Heart left ventricle (tissue), 16 donors: Measurements from ENCODE around the gene ISL2. TPM values are rescaled to one million over a fixed set of nuclear protein-coding genes. Genes with fewer than 3 reads are reported as not detected.

Experiments used
- ATAC-seq, 4 donors: fragments of 200-7000 bp; cut with Tn5 transposase; one replicate each; pipeline ENCODE4 v1.9.1; 2020 to 2022; ENCODE audit warnings: moderate library complexity in 4 of 4, mild to moderate bottlenecking in 3 of 4, moderate number of reproducible peaks in 1 of 4
- DNase-seq, 5 donors: peaks; one replicate each; pipeline ENCODE4 v3.0.0-alpha.2; 2020
- H3K27ac ChIP-seq, 12 donors: fragments of 200-600 bp; sonication (generic) in 4 of 12; one replicate each; pipeline versions ENCODE4 v1.5.0 to v1.8.0; 2016 to 2022; ENCODE audit warnings: mild to moderate bottlenecking in 2 of 12
- H3K27me3 ChIP-seq, 9 donors: fragments of 200-600 bp; sonication (generic) in 2 of 9; one replicate each; pipeline versions ENCODE4 v1.5.1 to v1.8.0; 2016 to 2022; ENCODE audit warnings: mild to moderate bottlenecking in 3 of 9
- H3K36me3 ChIP-seq, 9 donors: fragments of 200-600 bp; sonication (generic) in 2 of 9; one replicate each; pipeline versions ENCODE4 v1.5.0 to v1.8.0; 2018 to 2022; ENCODE audit warnings: mild to moderate bottlenecking in 2 of 9
- H3K4me1 ChIP-seq, 12 donors: fragments of 200-600 bp; sonication (generic) in 4 of 12; one replicate each; pipeline versions ENCODE4 v1.5.0 to v1.8.0; 2016 to 2022; ENCODE audit warnings: mild to moderate bottlenecking in 3 of 12
- H3K4me3 ChIP-seq, 12 donors: fragments of 200-600 bp; sonication (generic) in 4 of 12; one replicate each; pipeline versions ENCODE4 v1.5.0 to v1.8.0; 2017 to 2022; ENCODE audit warnings: mild to moderate bottlenecking in 9 of 12, moderate library complexity in 4 of 12
- H3K9me3 ChIP-seq, 12 donors: fragments of 200-600 bp; sonication (generic) in 4 of 12; one replicate each; pipeline versions ENCODE4 v1.5.0 to v1.8.0; 2016 to 2022; ENCODE audit warnings: mild to moderate bottlenecking in 1 of 12
- CTCF ChIP-seq, 12 donors: fragments of 200-600 bp; sonication (generic) in 4 of 12; IDR thresholded peaks; one replicate each; pipeline versions ENCODE4 v1.5.0 to v1.8.0; 2018 to 2022; ENCODE audit warnings: antibody characterized with exemption in 12 of 12, mild to moderate bottlenecking in 5 of 12
- POLR2A ChIP-seq, 2 donors: fragments of 450-650 bp; IDR thresholded peaks; one replicate each; pipeline ENCODE4 v1.6.1; 2017; ENCODE audit warnings: antibody characterized with exemption in 2 of 2, mild to moderate bottlenecking in 2 of 2, moderate library complexity in 2 of 2
- WGBS, 4 donors: extraction: QIAGEN DNeasy Blood & Tissue Kit in 2 of 4; methylation state at CpG; one replicate each; pipeline versions ENCODE4 v1.1.5 to v1.1.7; 2013 to 2018; 5-methylcytosine and 5-hydroxymethylcytosine counted together
- intact Hi-C, 10 donors: fragments of 100-400 bp; cut with DNase I; formaldehyde crosslinking; loops; one replicate each; pipeline versions ENCODE4 v1.11.1 to v1.14.2; 2022
- polyA plus RNA-seq, 2 donors: library from polyadenylated mRNA; stranded (reverse); fragments of 200-250 nt; gene quantifications; one replicate each; pipeline ENCODE4 v1.2.3, GENCODE V29; 2013
- total RNA-seq, 9 donors: library from RNA; depleted of rRNA in 2 of 9; stranded (reverse); fragments of >200 nt in 2 of 9; fragmentation: NEBNext Ultra II Directional in 3 of 9; extraction: Animal tissue kit (Norgen Biotek cat#: 25700) in 3 of 9; gene quantifications; one replicate each; pipeline versions ENCODE4 v1.1.0 to v1.2.4, GENCODE V29; 2016 to 2023
- donor health status: ischemic (EF 13 %, LVEDD 7.1; RV severe dilation, severe dysfunction).
- donor health status: healthy with polysubstance abuse.
- donor health status: DM: no; HTN: yes; CAD: no.
- donor health status: DM: no; HTN: no; CAD: no.
- donor health status: ischemic (EF 25% LVEDD 6.9; RV normal size, moderate dysfunction).
- donor health status: ischemic (EF 25% LVEDD 5.7; RV mildly dilated, moderate dysfunction).
- donor health status: healthy.
- donor health status: DM: yes; HTN: yes; CAD: no.
- donor health status: ischemic (EF 35%, LVEDD 5.7; RV mildly dilated, moderate dysfunction).
- donor health status: nonischemic (EF 11% LVEDD 7.7; RV severe dilation, severe dysfunction).
- donor health status: DM: yes; HTN: yes; CAD: no.
- donor health status: PGD.
- donor health status: ischemic (EF 29% LVEDD 5.4; RV normal size, mild dysfunction).
- donor health status: nonischemic (EF 23%, LVEDD 6.1; RV moderate dilation, normal function).

Gene ISL2
- total and polyA plus RNA-seq, 11 donors, result not detected

- ATAC-seq (peak; percentile 62 to 83 (median 73)), DNase-seq (peak in 4 of 5 donors; percentile 40 to 63 (median 50))
- intact Hi-C loops, result loop anchor here (2.0 to 10.0 kb wide), 7 partner anchors 93 to 143 kb away; no protein-coding TSS in a partner anchor
- H3K4me3 ChIP-seq, result no peak overlapping the region
- H3K27ac ChIP-seq, result no peak overlapping the region
- no peak for TF ChIP-seq POLR2A (IDR thresholded peaks at IDR 0.05)
- TF ChIP-seq CTCF (IDR thresholded peaks at IDR 0.05), result peak; percentile 41 to 72 (median 58)
- H3K4me1 ChIP-seq, result peaks cover 0 to 7% (median 4%) of the 10 kb centered on the region in 12 donors
- H3K36me3 ChIP-seq, result no peaks in the 10 kb centered on the region
- 59 to 74% (median 64%) methylated on average over 7 of the region's 7 CpGs for WGBS, 4 donors
- H3K9me3 ChIP-seq, result no peaks in the 10 kb centered on the region
- H3K27me3 ChIP-seq, result peaks cover 7 to 42% (median 25%) of the 10 kb centered on the region in 9 donors
Observed at GRCh38 chr15:76330080-76330680, 6.4 kb upstream of the ISL2 start.

GRCh38 chr15:76332796-76333195 is 3.8 kb upstream of the ISL2 start:
- H3K27ac ChIP-seq, result no peak overlapping the region
- 77 to 100% (median 83%) methylated on average over 1 of the region's 1 CpG for WGBS, 4 donors
- intact Hi-C loops, result loop anchor here in 7 of 10 donors (5.0 to 10.0 kb wide), 5 partner anchors 95 to 145 kb away; no protein-coding TSS in a partner anchor
- no peaks in the 10 kb centered on the region for H3K36me3 ChIP-seq
- H3K4me1 ChIP-seq, result peaks cover 0 to 31% (median 16%) of the 10 kb centered on the region in 12 donors
- no peak overlapping the region for H3K4me3 ChIP-seq
- TF ChIP-seq POLR2A (IDR thresholded peaks at IDR 0.05), result no peak
- no peak for TF ChIP-seq CTCF (IDR thresholded peaks at IDR 0.05)
- peaks cover 33 to 57% (median 51%) of the 10 kb centered on the region in 9 donors for H3K27me3 ChIP-seq
- no peak for DNase-seq
- no peak for ATAC-seq
- H3K9me3 ChIP-seq, result no peaks in the 10 kb centered on the region

GRCh38 chr15:76333309-76333708 is 3.3 kb upstream of the ISL2 start:
- WGBS, 4 donors, result 83 to 100% (median 97%) methylated on average over 1 of the region's 1 CpG

More at GRCh38 chr15:76333309-76333708, 3.3 kb upstream of the ISL2 start:
- H3K9me3 ChIP-seq, result no peaks in the 10 kb centered on the region
- TF ChIP-seq POLR2A (IDR thresholded peaks at IDR 0.05) (no peak), CTCF (IDR thresholded peaks at IDR 0.05) (no peak)
- DNase-seq (no peak), ATAC-seq (no peak)
- no peaks in the 10 kb centered on the region for H3K36me3 ChIP-seq
- H3K4me1 ChIP-seq, result peaks cover 0 to 35% (median 20%) of the 10 kb centered on the region in 12 donors
- H3K4me3 ChIP-seq, result no peak overlapping the region
- H3K27ac ChIP-seq, result no peak overlapping the region
- intact Hi-C loops, result loop anchor here in 7 of 10 donors (5.0 to 10.0 kb wide), 5 partner anchors 96 to 146 kb away; no protein-coding TSS in a partner anchor
- peaks cover 38 to 61% (median 56%) of the 10 kb centered on the region in 9 donors for H3K27me3 ChIP-seq
